ENCODE measurements around the gene CHGA. TPM values are rescaled to one million over a fixed set of nuclear protein-coding genes. Genes with fewer than 3 reads are reported as not detected.

The CHGA gene, protein sequence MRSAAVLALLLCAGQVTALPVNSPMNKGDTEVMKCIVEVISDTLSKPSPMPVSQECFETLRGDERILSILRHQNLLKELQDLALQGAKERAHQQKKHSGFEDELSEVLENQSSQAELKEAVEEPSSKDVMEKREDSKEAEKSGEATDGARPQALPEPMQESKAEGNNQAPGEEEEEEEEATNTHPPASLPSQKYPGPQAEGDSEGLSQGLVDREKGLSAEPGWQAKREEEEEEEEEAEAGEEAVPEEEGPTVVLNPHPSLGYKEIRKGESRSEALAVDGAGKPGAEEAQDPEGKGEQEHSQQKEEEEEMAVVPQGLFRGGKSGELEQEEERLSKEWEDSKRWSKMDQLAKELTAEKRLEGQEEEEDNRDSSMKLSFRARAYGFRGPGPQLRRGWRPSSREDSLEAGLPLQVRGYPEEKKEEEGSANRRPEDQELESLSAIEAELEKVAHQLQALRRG
- 0.59 TPM in 1 of 2 replicates, not detected in the other for total RNA-seq (ENCODE audit: low replicate concordance)

DNA sequence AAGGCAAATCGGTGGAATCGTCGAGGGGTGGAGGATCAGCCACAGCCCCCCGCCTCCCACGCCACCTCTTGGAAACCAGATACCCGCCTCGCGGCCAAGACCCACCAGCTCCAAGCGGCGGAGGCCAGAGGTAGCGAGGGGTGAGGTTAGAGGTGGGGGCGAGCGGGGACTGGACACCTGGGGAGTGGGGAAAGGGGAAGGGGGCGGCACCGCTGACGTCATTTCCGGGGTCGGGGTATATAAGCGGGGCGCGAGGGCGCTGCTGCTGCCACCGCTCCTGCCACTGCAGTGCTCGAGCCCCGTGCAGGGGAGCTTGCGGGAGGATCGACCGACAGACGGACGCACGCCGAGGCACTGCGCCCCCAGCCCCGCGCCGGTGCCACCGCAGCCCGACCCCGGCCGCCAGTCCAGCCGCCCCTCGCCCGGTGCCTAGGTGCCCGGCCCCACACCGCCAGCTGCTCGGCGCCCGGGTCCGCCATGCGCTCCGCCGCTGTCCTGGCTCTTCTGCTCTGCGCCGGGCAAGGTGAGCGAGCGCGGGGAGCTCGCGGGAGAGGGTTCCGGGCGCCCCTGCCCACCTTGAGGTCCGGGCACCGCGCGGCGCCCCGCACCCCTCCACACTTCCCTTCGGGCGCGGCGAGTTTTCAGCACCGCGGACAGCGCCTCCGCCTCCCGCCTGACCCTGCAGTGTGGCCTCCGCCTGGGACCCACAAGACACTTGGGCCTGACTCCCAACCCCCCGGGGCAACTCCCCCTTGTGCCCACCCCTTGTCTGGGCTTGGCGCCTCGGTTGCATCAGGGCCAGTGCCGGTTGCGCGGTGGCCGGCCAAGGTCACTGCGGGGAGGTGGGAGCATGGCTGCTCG lies at the start of gene CHGA:
Gene CHGA (plus strand): TSS at position 268 of the 861 bp plus-strand sequence. CDS start 210 bp downstream, at position 478.

Other genes with a start within 250 kb of the CHGA start
- 65.4 and 110 TPM in 2 replicates for gene LGMN, start 174.5 kb upstream of the CHGA start, total RNA-seq (ENCODE audit: low replicate concordance)
- 25.3 and 49.9 TPM in 2 replicates for gene GOLGA5, start 128.8 kb upstream of the CHGA start, total RNA-seq (ENCODE audit: low replicate concordance)
- gene ITPK1, start 192.8 kb downstream of the CHGA start, total RNA-seq (ENCODE audit: low replicate concordance): 19.9 and 40.3 TPM in 2 replicates

All from smooth muscle cell of the coronary artery (primary cell).